ENCODE results near the gene DMBX1. TPM values are rescaled to one million over a fixed set of nuclear protein-coding genes. Genes with fewer than 3 reads are reported as not detected.
A peak's percentile ranks its signal among the peaks of the same experiment; 100 is the strongest.

Gene DMBX1
- polyA plus RNA-seq, 1 donor, result not detected

DNA sequence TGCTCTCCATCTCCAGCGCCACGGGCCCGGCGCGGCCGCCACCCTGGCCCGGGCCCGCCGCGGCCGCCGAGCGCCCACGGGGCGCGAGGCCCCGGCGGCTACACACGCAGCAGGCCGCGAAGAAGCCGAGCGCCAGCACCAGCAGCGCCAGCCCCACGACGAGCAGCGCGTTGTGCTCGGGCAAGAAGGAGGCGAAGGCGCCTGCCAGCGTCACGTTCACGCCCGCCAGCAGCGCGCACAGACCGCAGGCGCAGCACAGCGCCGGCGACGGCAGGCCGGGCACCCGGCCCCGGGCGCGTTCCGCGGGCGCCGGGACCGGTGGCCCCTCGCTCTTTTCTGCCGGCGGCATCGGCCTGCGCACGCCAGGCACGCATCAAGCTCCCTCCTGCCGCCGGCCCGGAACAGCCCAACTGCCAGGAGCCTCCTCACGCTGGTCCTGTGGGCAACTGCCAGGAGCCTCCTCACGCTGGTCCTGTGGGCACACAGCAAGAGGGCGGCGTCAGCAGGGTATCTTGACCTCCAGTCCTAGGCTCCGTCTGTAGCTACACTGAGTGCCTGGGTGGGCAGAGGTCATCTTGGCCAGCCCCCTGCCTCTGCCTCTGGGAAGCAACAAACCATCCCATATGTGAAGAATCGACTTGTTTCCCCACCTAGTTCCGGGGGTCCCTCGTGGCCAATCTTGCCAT, 43.7 kb downstream of the DMBX1 start:
- Histone ChIP-seq H3K4me3 (ENCODE audit: low read length) (no peak overlapping the region), H3K4me1 (ENCODE audit: control insufficient read depth, insufficient read depth, low read length) (peaks cover 3% of the 10 kb centered on the region), H3K9me3 (ENCODE audit: control insufficient read depth, low read depth, low read length) (no peaks in the 10 kb centered on the region), H3K36me3 (ENCODE audit: control insufficient read depth, insufficient read depth, low read length) (no peaks in the 10 kb centered on the region), H3K27me3 (ENCODE audit: control insufficient read depth, insufficient read depth, low read length) (peaks cover 66% of the 10 kb centered on the region), H3K27ac (ENCODE audit: low read length) (no peak overlapping the region)
- WGBS (ENCODE audit: insufficient coverage, low lambda C conversion rate), result no CpG with 5 or more reads among the region's 71 CpGs
- DNase-seq, result peak in 1 of 2 donors; percentile 64

DNA sequence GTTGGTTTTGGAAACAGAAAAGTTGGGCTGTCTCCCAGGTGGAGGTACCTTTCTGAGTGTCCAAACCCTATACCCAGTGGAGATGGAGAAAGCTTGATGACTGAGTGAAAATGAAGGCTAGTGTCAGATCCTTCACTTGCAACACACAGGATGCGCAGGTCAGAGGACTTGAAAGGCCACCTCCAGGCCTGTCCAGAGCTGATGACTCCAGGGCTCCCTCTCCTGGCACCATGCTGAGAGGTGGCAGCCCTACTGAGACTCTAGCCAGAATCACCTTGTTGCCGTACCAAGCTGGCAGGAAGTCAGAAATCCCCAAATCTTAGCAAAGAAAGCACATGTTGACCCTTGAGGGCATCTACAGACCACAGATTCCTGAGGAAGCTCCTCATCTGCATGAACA, 45.4 kb downstream of the DMBX1 start:
- H3K27ac ChIP-seq (ENCODE audit: low read length), result no peak overlapping the region
- H3K27me3 ChIP-seq (ENCODE audit: control insufficient read depth, insufficient read depth, low read length), result peaks cover 49% of the 10 kb centered on the region

DNA sequence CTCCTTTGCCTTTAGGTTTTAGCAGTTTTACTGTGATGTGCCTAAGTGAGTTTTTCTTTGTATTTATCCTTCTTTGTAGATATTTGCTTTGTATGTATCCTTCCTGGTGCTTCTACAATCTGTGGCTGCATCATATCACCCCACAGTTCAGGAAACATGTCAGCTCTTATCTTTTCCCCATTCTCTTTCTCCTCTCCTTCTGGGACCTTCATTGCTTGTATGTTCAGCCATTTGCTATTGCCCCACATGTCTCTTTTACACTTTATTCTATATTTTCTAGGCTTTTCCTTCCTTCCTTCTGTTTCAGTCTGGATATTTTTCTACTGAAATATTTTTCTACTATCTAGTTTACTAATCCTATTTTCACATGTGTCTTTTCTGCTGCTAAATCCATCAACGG, 46.9 kb downstream of the DMBX1 start:
- Histone ChIP-seq H3K9me3 (ENCODE audit: control insufficient read depth, low read depth, low read length) (no peaks in the 10 kb centered on the region), H3K4me3 (ENCODE audit: low read length) (no peak overlapping the region), H3K36me3 (ENCODE audit: control insufficient read depth, insufficient read depth, low read length) (no peaks in the 10 kb centered on the region), H3K27ac (ENCODE audit: low read length) (no peak overlapping the region), H3K4me1 (ENCODE audit: control insufficient read depth, insufficient read depth, low read length) (peaks cover 4% of the 10 kb centered on the region), H3K27me3 (ENCODE audit: control insufficient read depth, insufficient read depth, low read length) (peaks cover 47% of the 10 kb centered on the region)
- no peak for DNase-seq
- WGBS (ENCODE audit: insufficient coverage, low lambda C conversion rate), result 100% methylated on average over 1 of the region's 1 CpG

More for the DNA sequence above, 45.4 kb downstream of the DMBX1 start:
- Histone ChIP-seq H3K4me3 (ENCODE audit: low read length) (no peak overlapping the region), H3K36me3 (ENCODE audit: control insufficient read depth, insufficient read depth, low read length) (no peaks in the 10 kb centered on the region), H3K4me1 (ENCODE audit: control insufficient read depth, insufficient read depth, low read length) (peaks cover 4% of the 10 kb centered on the region), H3K9me3 (ENCODE audit: control insufficient read depth, low read depth, low read length) (no peaks in the 10 kb centered on the region)
- no CpG with 5 or more reads among the region's 2 CpGs for WGBS (ENCODE audit: insufficient coverage, low lambda C conversion rate)
- DNase-seq, result no peak

DNA sequence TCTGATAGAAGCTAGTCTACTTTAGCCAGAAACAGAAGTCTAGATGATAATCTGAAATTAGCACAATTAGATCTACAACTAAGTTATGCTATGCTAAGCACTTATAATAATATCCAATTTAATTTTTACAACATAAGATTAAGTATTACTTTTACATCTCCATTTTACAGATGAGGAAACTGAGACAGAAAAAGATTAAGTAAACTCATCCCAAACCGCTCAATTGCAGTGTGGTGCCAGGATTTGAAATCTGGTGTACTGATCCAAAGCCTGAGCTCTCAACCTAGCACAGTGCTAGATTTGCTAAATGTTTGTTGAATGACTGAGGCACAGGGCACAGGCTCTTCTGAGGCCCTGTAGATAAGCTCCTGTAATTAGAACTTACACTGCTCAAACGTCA, 48.0 kb downstream of the DMBX1 start:
- no CpG with 5 or more reads among the region's 2 CpGs for WGBS (ENCODE audit: insufficient coverage, low lambda C conversion rate)
- H3K9me3 ChIP-seq (ENCODE audit: control insufficient read depth, low read depth, low read length), result no peaks in the 10 kb centered on the region
- H3K4me1 ChIP-seq (ENCODE audit: control insufficient read depth, insufficient read depth, low read length), result peaks cover 4% of the 10 kb centered on the region
- peaks cover 42% of the 10 kb centered on the region for H3K27me3 ChIP-seq (ENCODE audit: control insufficient read depth, insufficient read depth, low read length)
- no peak overlapping the region for H3K4me3 ChIP-seq (ENCODE audit: low read length)
- no peak overlapping the region for H3K27ac ChIP-seq (ENCODE audit: low read length)
- H3K36me3 ChIP-seq (ENCODE audit: control insufficient read depth, insufficient read depth, low read length), result no peaks in the 10 kb centered on the region
- no peak for DNase-seq

DNA sequence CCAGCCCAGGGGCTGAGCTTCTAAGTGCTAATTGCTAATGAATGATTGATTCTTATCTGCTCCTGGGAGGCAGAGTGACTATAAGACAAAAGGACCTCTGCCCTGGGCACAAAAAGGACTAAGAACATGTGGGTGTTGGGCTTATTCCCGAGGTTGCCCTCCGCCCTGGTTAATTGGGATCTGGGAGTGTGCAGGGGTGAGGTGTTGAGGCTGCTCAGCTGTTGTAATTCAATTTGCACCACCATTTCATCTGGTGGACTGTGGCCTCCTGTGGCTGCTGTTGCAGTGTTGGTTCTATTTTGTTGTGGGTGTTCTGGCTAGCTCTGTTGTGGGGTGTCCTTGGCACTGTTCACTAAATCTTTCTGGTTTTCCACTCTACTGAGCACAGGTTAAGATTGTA, 48.5 kb downstream of the DMBX1 start:
- peak in 1 of 2 donors; percentile 65 for DNase-seq
- H3K27ac ChIP-seq (ENCODE audit: low read length), result no peak overlapping the region
- no peaks in the 10 kb centered on the region for H3K9me3 ChIP-seq (ENCODE audit: control insufficient read depth, low read depth, low read length)
- no peaks in the 10 kb centered on the region for H3K36me3 ChIP-seq (ENCODE audit: control insufficient read depth, insufficient read depth, low read length)
- no peak overlapping the region for H3K4me3 ChIP-seq (ENCODE audit: low read length)
- peaks cover 4% of the 10 kb centered on the region for H3K4me1 ChIP-seq (ENCODE audit: control insufficient read depth, insufficient read depth, low read length)
- WGBS (ENCODE audit: insufficient coverage, low lambda C conversion rate), result no CpG with 5 or more reads among the region's 2 CpGs
- peaks cover 46% of the 10 kb centered on the region for H3K27me3 ChIP-seq (ENCODE audit: control insufficient read depth, insufficient read depth, low read length)

Other genes starting within 250 kb of the DMBX1 start
- gene RAD54L, start 242.1 kb upstream of the DMBX1 start, polyA plus RNA-seq, result 6.6 TPM
- gene LRRC41, start 186.2 kb upstream of the DMBX1 start, polyA plus RNA-seq, result 68.4 TPM
- gene UQCRH, start 186.1 kb upstream of the DMBX1 start, polyA plus RNA-seq, result 357 TPM
- 23.9 TPM for gene NSUN4, start 149.0 kb upstream of the DMBX1 start, polyA plus RNA-seq
- gene FAAH, start 95.5 kb upstream of the DMBX1 start, polyA plus RNA-seq, result 23.1 TPM
- 0.18 TPM for gene KNCN, start 61.8 kb downstream of the DMBX1 start, polyA plus RNA-seq
- gene MKNK1, start 114.4 kb downstream of the DMBX1 start, polyA plus RNA-seq, result 40.9 TPM
- 15.6 TPM for gene MOB3C, start 127.0 kb downstream of the DMBX1 start, polyA plus RNA-seq
- gene ATPAF1, start 178.5 kb downstream of the DMBX1 start, polyA plus RNA-seq, result 48.9 TPM
- 0.09 TPM for gene TEX38, start 182.0 kb downstream of the DMBX1 start, polyA plus RNA-seq
- 82.2 TPM for gene EFCAB14, start 229.3 kb downstream of the DMBX1 start, polyA plus RNA-seq